AG10803 (cell line): ENCODE measurements around the gene HNRNPC.

Source experiments
- DNase-seq: peaks from one replicate; pipeline ENCODE4 v3.0.0; 2010; ENCODE audit warnings: low read depth
- H3K4me3 ChIP-seq: 2 replicates; pipeline ENCODE4 v1.5.1; 2011; ENCODE audit warnings: mild to moderate bottlenecking, low read length, control low read depth
- CTCF ChIP-seq: conservative IDR thresholded peaks from 2 replicates; pipeline ENCODE4 v1.5.1; 2011; ENCODE audit warnings: mild to moderate bottlenecking, low read length, control low read depth, inconsistent platforms

HNRNPC gene

GRCh38 chr14:21163871-21164291 lies 105.4 kb downstream of the HNRNPC start:
- DNase-seq: no peak
- no peak for TF ChIP-seq CTCF
- no peak overlapping the region for H3K4me3 ChIP-seq

DNA sequence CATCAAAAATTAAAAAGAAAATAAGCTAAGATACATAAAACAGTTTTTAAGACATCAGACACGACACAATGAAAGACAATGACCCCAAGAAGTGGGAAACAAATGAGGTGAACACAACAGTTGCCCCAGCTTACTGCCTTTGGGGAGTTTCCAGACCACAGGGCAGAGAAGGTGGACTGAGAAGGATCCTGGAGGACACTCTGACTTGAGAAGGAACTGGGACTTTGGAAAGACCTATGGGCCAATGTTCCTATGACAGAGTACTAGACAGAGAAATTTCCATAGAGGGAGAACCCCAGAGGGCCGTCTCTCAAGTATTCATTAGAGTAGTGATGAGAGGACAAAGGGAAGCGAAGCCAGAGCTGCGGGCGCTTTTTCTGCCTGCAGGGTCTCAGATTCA lies 107.2 kb downstream of the HNRNPC start:
- TF ChIP-seq CTCF: no peak
- DNase-seq: no peak

DNA sequence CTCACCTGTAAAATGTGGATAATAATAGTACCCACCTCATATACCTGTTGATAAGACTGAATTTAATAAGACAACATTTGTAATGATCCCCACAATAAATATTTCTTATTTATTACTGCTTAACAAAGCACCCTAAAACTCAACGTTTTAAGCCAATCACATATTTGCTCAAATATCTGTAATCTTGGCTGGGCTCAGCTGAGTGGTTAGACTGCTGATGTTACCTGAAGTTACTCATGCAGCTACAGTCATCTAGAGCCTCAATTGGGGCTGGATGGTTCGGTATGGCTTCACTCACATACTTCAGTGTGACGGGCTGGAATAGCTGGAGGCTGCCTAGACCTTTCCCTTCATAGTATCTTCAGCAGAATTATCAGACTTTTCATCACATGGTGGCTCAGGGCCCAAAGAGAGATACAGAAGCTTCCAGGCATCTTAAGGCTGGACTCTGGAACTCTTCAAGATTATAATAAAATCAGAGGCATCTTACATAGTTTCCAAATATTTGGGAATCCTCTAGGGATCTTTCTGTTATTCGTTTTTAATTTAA lies 109.1 kb downstream of the HNRNPC start:
- no peak for DNase-seq
- TF ChIP-seq CTCF: no peak
- H3K4me3 ChIP-seq: no peak overlapping the region

More for the DNA sequence above, 107.2 kb downstream of the HNRNPC start:
- no peak overlapping the region for H3K4me3 ChIP-seq
